Mesenchymal stem cell (in vitro differentiated cells and primary cell): ENCODE results near the gene TST.

Source experiments
- DNase-seq: peaks from one replicate; pipeline ENCODE4 v3.0.0-alpha.2; 2013
- H2AFZ ChIP-seq: one replicate; pipeline ENCODE4 v1.6.1; 2013; ENCODE audit warnings: low read depth, mild to moderate bottlenecking, control low read depth, inconsistent platforms, low read length, moderate library complexity
- H2AK5ac ChIP-seq: 2 replicates; pipeline ENCODE4 v1.6.1; 2013; ENCODE audit warnings: low read length, moderate library complexity, mild to moderate bottlenecking, inconsistent platforms; ENCODE audit not compliant: severe bottlenecking
- H2BK120ac ChIP-seq: one replicate; pipeline ENCODE4 v1.6.1; 2013; ENCODE audit warnings: low read depth, mild to moderate bottlenecking, inconsistent platforms, low read length, moderate library complexity
- H2BK12ac ChIP-seq, 2 experiments: one replicate each; pipeline ENCODE4 v1.6.1; 2013; ENCODE audit warnings: inconsistent platforms in 2 of 2, low read length in 2 of 2, mild to moderate bottlenecking in 2 of 2, moderate library complexity in 2 of 2, control low read depth in 1 of 2
- H2BK15ac ChIP-seq: one replicate; pipeline ENCODE4 v1.6.1; 2013; ENCODE audit warnings: mild to moderate bottlenecking, low read depth, inconsistent platforms; ENCODE audit not compliant: poor library complexity, severe bottlenecking
- H2BK5ac ChIP-seq: 2 replicates; pipeline ENCODE4 v1.6.1; 2013; ENCODE audit warnings: low read depth, mild to moderate bottlenecking, low read length, control low read depth, inconsistent platforms; ENCODE audit not compliant: poor library complexity, severe bottlenecking
- H3K14ac ChIP-seq, 2 experiments: one replicate each; pipeline ENCODE4 v1.6.1; 2013; ENCODE audit warnings: inconsistent platforms in 2 of 2, low read length in 2 of 2, control low read depth in 1 of 2, mild to moderate bottlenecking in 1 of 2, moderate library complexity in 1 of 2
- H3K18ac ChIP-seq, 2 experiments: one replicate each; pipeline ENCODE4 v1.6.1; 2013; ENCODE audit warnings: inconsistent platforms in 2 of 2, low read length in 2 of 2, control low read depth in 1 of 2, low read depth in 1 of 2, mild to moderate bottlenecking in 1 of 2
- H3K23ac ChIP-seq, 2 experiments: one replicate each; pipeline ENCODE4 v1.6.1; 2013; ENCODE audit warnings: inconsistent platforms in 2 of 2, low read length in 2 of 2, mild to moderate bottlenecking in 2 of 2, moderate library complexity in 2 of 2, control low read depth in 1 of 2
- H3K27ac ChIP-seq: 2 replicates; pipeline ENCODE4 v1.5.1; 2013; ENCODE audit warnings: mild to moderate bottlenecking, moderate library complexity, low read length, control low read depth, inconsistent platforms; ENCODE audit not compliant: poor library complexity, severe bottlenecking
- H3K27me3 ChIP-seq, 2 experiments: 2 replicates each; pipeline versions ENCODE4 v1.6.1 to v1.7.0; 2013; ENCODE audit warnings: low read length in 2 of 2, mild to moderate bottlenecking in 2 of 2, moderate library complexity in 2 of 2, control low read depth in 1 of 2, inconsistent platforms in 1 of 2; ENCODE audit not compliant: control insufficient read depth in 1 of 2, insufficient read depth in 1 of 2
- H3K36me3 ChIP-seq, 2 experiments: 2 replicates each; pipeline versions ENCODE4 v1.6.1 to v1.7.0; 2013; ENCODE audit warnings: low read length in 2 of 2, control low read depth in 1 of 2, inconsistent platforms in 1 of 2, low read depth in 1 of 2, mild to moderate bottlenecking in 1 of 2; ENCODE audit not compliant: insufficient read depth in 2 of 2, control insufficient read depth in 1 of 2
- H3K4ac ChIP-seq, 2 experiments: one replicate each; pipeline ENCODE4 v1.6.1; 2013; ENCODE audit warnings: inconsistent platforms in 2 of 2, low read length in 2 of 2, mild to moderate bottlenecking in 2 of 2, moderate library complexity in 2 of 2, control low read depth in 1 of 2, low read depth in 1 of 2
- H3K4me1 ChIP-seq: 2 replicates; pipeline ENCODE4 v1.6.1; 2013; ENCODE audit warnings: low read depth, low read length, control low read depth; ENCODE audit not compliant: control insufficient read depth, insufficient read depth
- H3K4me2 ChIP-seq: 2 replicates; pipeline ENCODE4 v1.6.1; 2013; ENCODE audit warnings: low read length, mild to moderate bottlenecking, inconsistent platforms; ENCODE audit not compliant: poor library complexity, severe bottlenecking
- H3K4me3 ChIP-seq, 2 experiments: 2 replicates each; pipeline versions ENCODE4 v1.5.1 to v1.7.0; 2013; ENCODE audit warnings: low read length in 2 of 2, mild to moderate bottlenecking in 2 of 2, control low read depth in 1 of 2, low read depth in 1 of 2; ENCODE audit not compliant: insufficient read depth in 1 of 2
- H3K79me1 ChIP-seq: replicated peaks from 2 replicates; pipeline ENCODE4 v1.6.1; 2013; ENCODE audit warnings: mild to moderate bottlenecking, control low read depth, low read length, inconsistent platforms; ENCODE audit not compliant: poor library complexity, severe bottlenecking
- H3K9ac ChIP-seq: 2 replicates; pipeline ENCODE4 v1.7.0; 2013; ENCODE audit warnings: mild to moderate bottlenecking, low read length, moderate library complexity
- H3K9me3 ChIP-seq: 2 replicates; pipeline ENCODE4 v1.7.0; 2013; ENCODE audit warnings: mild to moderate bottlenecking, low read length; ENCODE audit not compliant: control insufficient read depth
- H4K8ac ChIP-seq: one replicate; pipeline ENCODE4 v1.6.1; 2013; ENCODE audit warnings: inconsistent platforms, mild to moderate bottlenecking, low read length, moderate library complexity
- H4K91ac ChIP-seq: one replicate; pipeline ENCODE4 v1.6.1; 2013; ENCODE audit warnings: mild to moderate bottlenecking, low read length, inconsistent platforms
- WGBS: methylation state at CpG from one replicate; pipeline ENCODE4 v1.1.7; 2013; ENCODE audit warnings: mixed read lengths; 5-methylcytosine and 5-hydroxymethylcytosine counted together

Gene TST

DNA sequence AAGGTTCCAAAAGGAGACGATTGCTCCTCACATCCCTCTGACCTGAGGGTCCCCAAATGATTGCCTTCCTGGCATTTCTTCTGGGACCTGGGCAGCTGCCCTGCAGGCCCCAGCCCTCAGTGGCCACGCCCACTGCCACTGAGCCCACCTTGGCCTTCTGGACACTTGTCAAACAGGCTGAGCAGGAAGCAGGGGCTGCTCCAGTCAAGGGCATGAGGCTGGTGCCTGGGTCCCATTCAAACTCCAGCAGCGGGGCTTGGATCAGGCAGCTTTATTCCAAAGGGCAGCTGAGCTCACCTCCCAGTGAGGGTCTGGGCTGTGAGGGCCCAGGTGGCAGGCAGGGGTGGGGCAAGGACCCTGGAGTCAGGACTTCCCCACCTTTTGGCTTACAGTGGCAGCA, 45.9 kb upstream of the TST start:
- Histone ChIP-seq H2BK12ac (no peak overlapping the region), H3K79me1 (no peaks in the 10 kb centered on the region), H3K4ac (no peak overlapping the region), H3K4me2 (no peak overlapping the region), H3K27me3 (peaks cover 37 to 38% of the 10 kb centered on the region in 2 experiments), H2BK120ac (no peak overlapping the region), H4K91ac (no peak overlapping the region), H3K9me3 (no peaks in the 10 kb centered on the region), H3K4me1 (peaks cover 3% of the 10 kb centered on the region), H3K4me3 (no peak overlapping the region), H3K27ac (no peak overlapping the region), H3K9ac (no peak overlapping the region), H2AFZ (no peak overlapping the region), H2BK5ac (no peak overlapping the region), H3K18ac (no peak overlapping the region), H2BK15ac (no peak overlapping the region), H3K14ac (no peak overlapping the region), H4K8ac (no peak overlapping the region), H3K23ac (no peak overlapping the region), H3K36me3 (peaks cover 2 to 31% of the 10 kb centered on the region in 2 experiments), H2AK5ac (no peak overlapping the region)
- DNase-seq = no peak
- 72% methylated on average over 3 of the region's 3 CpGs for WGBS

GRCh38 chr22:37064553-37064952, 45.3 kb upstream of the TST start:
- no peak overlapping the region for H3K14ac ChIP-seq
- no peak overlapping the region for H3K27ac ChIP-seq
- H3K36me3 ChIP-seq = peaks cover 9 to 38% of the 10 kb centered on the region in 2 experiments
- H2AK5ac ChIP-seq = no peak overlapping the region
- no peak overlapping the region for H2BK5ac ChIP-seq
- H4K91ac ChIP-seq = no peak overlapping the region
- no peak overlapping the region for H2BK12ac ChIP-seq
- no peak overlapping the region for H3K23ac ChIP-seq
- H3K9me3 ChIP-seq = no peaks in the 10 kb centered on the region
- DNase-seq = no peak
- peaks cover 31 to 32% of the 10 kb centered on the region in 2 experiments for H3K27me3 ChIP-seq
- H3K4me3 ChIP-seq = no peak overlapping the region
- no peak overlapping the region for H3K9ac ChIP-seq
- no peak overlapping the region for H4K8ac ChIP-seq
- H3K4me2 ChIP-seq = no peak overlapping the region
- H3K18ac ChIP-seq = no peak overlapping the region
- H3K4me1 ChIP-seq = peaks cover 3% of the 10 kb centered on the region
- WGBS = 90% methylated on average over 11 of the region's 11 CpGs
- no peak overlapping the region for H2BK15ac ChIP-seq
- H2AFZ ChIP-seq = no peak overlapping the region
- H2BK120ac ChIP-seq = no peak overlapping the region
- no peaks in the 10 kb centered on the region for H3K79me1 ChIP-seq
- no peak overlapping the region for H3K4ac ChIP-seq

DNA sequence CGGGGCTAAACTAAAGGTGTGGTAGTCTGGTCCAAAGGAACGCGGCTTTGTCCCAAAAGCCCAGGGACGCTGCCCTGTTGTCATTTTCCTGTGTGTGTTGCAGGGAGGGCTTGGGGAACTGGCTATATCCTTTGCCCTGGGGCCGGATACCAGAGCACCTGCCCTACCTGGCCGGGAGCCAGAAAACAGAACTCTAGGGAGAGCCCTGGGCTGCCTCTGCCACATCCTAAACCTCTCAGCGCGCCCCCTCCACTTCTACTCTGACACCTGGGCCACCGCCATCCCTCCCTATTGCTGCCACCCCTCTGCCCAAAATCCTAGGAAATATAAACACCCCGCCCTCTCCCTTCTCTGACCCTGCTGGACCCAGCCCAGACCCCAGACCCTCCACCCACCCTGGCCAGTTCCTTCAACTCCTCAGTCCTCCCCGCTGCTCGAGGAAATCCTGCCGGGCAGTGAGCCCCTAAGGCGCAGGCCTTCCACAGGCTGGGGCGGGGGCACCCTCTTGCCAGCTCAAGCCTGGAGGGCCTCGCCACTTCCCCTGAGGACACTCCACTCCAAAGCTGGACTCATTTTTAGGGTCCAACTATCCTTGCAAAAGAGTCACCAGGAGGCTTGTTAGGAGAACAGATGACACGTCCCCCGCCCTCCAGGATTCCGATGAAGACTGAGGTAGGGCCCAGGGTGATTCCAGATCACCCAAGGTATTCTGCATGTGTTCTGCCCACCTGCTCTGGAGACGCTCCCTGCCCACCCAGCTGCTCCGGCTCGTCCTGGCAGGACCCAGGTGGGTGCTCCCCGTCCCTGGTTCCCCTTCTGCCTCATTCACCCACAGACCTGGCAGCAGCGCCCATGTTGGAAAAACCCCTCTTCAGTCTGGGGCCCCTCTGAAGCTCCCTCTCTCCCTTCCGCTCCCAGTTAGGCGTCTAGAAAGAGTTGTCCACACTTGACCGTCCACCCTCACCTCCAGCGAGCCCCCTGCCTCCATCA, 44.5 kb upstream of the TST start:
- no peak overlapping the region for H3K14ac ChIP-seq
- H3K9me3 ChIP-seq = no peaks in the 10 kb centered on the region
- 94% methylated on average over 28 of the region's 28 CpGs for WGBS
- H3K27me3 ChIP-seq = peaks cover 23 to 25% of the 10 kb centered on the region in 2 experiments
- no peak overlapping the region for H4K8ac ChIP-seq
- H3K4me3 ChIP-seq = no peak overlapping the region
- H3K18ac ChIP-seq = no peak overlapping the region
- no peak overlapping the region for H3K23ac ChIP-seq
- no peak overlapping the region for H3K9ac ChIP-seq
- DNase-seq = no peak
- no peak overlapping the region for H2AFZ ChIP-seq
- H4K91ac ChIP-seq = no peak overlapping the region
- H3K36me3 ChIP-seq = peaks cover 17 to 46% of the 10 kb centered on the region in 2 experiments
- H2BK15ac ChIP-seq = no peak overlapping the region
- H2BK12ac ChIP-seq = no peak overlapping the region
- H3K27ac ChIP-seq = no peak overlapping the region
- H3K4ac ChIP-seq = no peak overlapping the region
- no peak overlapping the region for H3K4me2 ChIP-seq
- H3K4me1 ChIP-seq = no peaks in the 10 kb centered on the region
- H2AK5ac ChIP-seq = no peak overlapping the region
- H2BK120ac ChIP-seq = no peak overlapping the region
- no peak overlapping the region for H2BK5ac ChIP-seq
- no peaks in the 10 kb centered on the region for H3K79me1 ChIP-seq

DNA sequence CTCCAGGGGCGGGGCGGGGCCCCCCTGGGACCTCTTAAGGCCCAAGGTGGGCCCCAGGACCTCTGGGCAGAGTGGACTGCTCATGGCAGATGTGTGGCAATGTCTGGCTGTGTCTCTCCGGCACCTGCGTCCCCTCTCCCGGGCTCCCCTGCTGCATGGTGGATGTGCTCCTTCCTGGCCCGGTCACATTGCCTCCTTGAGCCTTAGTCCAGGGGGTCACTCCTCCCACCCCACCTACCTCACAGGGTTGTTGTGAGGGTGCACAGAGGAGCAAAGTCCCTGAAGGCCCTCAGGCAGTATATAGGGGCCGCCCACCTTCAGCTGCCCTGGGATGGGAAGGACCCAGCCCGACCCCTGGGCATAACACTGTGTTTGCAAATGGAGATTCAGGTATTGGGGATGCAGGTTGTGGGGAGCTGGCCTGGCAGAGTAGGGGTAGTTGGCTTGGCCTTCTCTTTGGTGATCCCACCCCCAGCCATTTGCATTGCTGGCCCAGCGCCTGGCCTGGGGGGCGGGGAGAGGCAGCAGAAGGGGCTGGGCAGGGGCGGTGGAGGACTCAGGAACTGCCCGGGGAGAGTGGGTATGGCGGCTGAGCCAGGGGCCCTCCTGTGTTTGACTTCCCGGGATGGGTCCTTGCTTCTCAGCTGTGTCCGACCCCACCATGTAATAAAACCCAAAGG, 43.6 kb upstream of the TST start:
- H3K27me3 ChIP-seq = peaks cover 14 to 16% of the 10 kb centered on the region in 2 experiments
- H3K4me1 ChIP-seq = no peaks in the 10 kb centered on the region
- no peaks in the 10 kb centered on the region for H3K79me1 ChIP-seq
- peaks cover 26 to 54% of the 10 kb centered on the region in 2 experiments for H3K36me3 ChIP-seq
- H2BK120ac ChIP-seq = no peak overlapping the region
- H2AK5ac ChIP-seq = no peak overlapping the region
- H4K8ac ChIP-seq = no peak overlapping the region
- no peak overlapping the region for H3K4me3 ChIP-seq
- no peak overlapping the region for H2BK5ac ChIP-seq
- H2BK12ac ChIP-seq = no peak overlapping the region
- no peak overlapping the region for H3K23ac ChIP-seq
- H3K14ac ChIP-seq = no peak overlapping the region
- DNase-seq = no peak
- no peak overlapping the region for H2BK15ac ChIP-seq
- no peak overlapping the region for H3K27ac ChIP-seq
- no peak overlapping the region for H3K4me2 ChIP-seq
- no peak overlapping the region for H3K4ac ChIP-seq
- no peaks in the 10 kb centered on the region for H3K9me3 ChIP-seq
- H3K18ac ChIP-seq = no peak overlapping the region
- H4K91ac ChIP-seq = no peak overlapping the region
- H2AFZ ChIP-seq = no peak overlapping the region
- WGBS = 82% methylated on average over 12 of the region's 15 CpGs
- no peak overlapping the region for H3K9ac ChIP-seq
